GM12864 (cell line): ENCODE measurements around the gene ZCCHC2.

ENCODE experiments used
- DNase-seq: peaks from one replicate; pipeline ENCODE4 v3.0.0-alpha.2; 2011; ENCODE audit warnings: low read depth
- H3K4me3 ChIP-seq: 2 replicates; pipeline ENCODE4 v1.5.1; 2011; ENCODE audit warnings: mild to moderate bottlenecking, low read depth, low read length, control low read depth
- CTCF ChIP-seq: IDR thresholded peaks from 2 replicates; pipeline ENCODE4 v1.5.1; 2011; ENCODE audit warnings: low read depth, mild to moderate bottlenecking, moderate library complexity, low read length, control low read depth, inconsistent platforms; ENCODE audit errors: missing control alignments

The ZCCHC2 gene

DNA sequence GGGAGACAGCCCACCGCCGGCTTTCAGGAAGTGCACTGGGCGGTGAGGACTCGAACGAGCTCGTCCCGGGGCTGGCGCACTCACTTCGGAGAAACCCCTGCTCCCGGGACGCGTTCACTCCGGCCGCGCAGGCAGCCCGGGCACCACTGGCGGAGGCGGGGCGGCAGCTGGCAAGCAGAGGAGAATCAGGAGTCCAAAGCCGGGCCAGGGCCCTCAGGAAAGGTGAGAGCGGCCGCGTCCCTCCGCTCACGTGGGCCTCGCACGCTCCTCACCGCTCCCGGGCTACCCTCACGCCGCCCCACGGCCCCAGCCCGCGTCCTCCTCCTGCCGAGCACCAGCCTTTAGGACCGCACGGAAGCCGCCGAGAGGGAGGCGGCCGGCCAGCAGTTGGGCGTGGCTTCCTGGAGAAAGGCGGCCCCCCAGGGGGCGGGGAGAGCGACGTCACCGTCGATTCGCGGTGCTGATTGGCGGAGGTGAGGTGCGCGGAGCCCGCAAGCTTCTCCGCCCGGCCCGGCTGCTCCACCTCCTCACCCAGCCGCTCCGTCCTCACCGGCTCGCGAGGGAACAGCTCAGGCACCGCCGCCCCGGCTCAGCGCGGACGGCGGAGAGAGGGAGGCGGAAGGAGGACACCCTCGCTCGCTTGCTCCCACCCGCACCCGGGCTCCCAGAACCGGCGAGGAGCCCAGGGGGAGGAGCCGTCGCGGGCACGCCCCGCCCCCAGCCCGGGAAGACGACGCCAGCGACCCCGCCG lies at the start of gene ZCCHC2:
ZCCHC2 (plus strand) TSS at position 522 of the 751 bp plus-strand sequence. CDS start 400 bp downstream, outside the sequence.
- peak within 1 kb of the TSS; percentile 96 for H3K4me3 ChIP-seq
- no peak for TF ChIP-seq CTCF
- peak; percentile 84 for DNase-seq

DNA sequence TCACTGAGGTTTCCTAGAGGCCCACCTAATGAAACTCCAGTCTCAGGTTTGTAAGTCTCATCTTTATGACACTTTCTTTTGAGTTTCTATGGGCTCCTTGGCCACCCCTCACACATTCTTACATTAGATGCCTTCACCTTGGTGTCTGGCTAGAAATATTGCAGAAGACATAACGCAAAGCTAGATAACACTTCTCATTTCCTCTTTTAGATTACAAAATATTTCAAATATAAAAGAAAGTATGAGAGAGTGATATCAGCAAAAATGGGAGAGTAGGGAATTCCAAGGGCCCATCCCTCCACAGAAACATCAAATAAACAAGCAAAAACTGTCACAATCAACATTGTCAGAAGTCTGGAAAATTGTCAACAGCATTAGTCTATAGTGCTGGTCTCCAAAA lies 43.3 kb upstream of the ZCCHC2 start:
- no peak for DNase-seq
- TF ChIP-seq CTCF: no peak
- H3K4me3 ChIP-seq: no peak overlapping the region

DNA sequence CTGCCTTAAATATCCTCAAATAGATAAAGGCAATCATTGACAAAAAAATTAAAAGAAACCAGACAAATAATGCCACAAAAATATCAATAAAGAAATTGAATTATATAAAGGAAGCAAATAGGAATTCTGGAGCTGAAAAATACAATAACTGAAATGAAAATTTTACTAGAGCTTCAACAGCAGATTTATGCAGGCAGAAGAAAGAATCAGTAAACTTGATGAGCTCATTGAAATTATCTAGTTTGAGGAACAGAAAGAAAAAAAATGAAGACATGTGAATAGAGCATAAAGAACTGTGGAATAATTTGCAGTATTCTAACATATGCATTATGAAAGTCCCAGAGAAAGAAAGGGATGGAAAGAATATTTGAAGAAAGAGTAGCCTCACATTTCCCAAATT lies 41.9 kb upstream of the ZCCHC2 start:
- no peak for DNase-seq
- no peak for TF ChIP-seq CTCF
- no peak overlapping the region for H3K4me3 ChIP-seq

- H3K4me3 ChIP-seq: no peak overlapping the region
- DNase-seq: no peak
- no peak for TF ChIP-seq CTCF
Observed at GRCh38 chr18:62484941-62485340, 37.9 kb upstream of the ZCCHC2 start.

DNA sequence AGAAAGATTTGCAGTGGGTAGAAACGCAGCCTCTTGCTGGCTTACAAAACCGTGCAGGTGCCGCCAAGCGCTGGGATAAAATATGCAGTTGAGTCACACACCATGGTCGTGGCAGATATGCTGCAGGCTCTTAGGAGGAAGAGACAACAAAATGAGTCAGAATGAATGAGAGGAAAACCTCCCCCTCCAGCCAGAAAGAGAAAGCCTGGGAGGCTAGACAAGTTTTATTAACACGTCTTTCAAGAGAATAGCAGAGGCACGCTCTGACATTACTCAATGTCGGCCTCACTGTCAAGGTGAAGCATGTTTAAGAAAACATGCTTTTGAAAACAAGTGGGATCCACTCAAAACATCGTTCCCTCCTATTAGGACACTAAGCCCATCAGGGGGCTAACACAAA lies 37.1 kb upstream of the ZCCHC2 start:
- no peak for TF ChIP-seq CTCF
- DNase-seq: no peak
- H3K4me3 ChIP-seq: no peak overlapping the region

GRCh38 chr18:62486290-62486964 lies 36.4 kb upstream of the ZCCHC2 start:
- no peak for DNase-seq
- TF ChIP-seq CTCF: no peak
- H3K4me3 ChIP-seq: no peak overlapping the region
